Mucosa of descending colon (tissue), 3 donors: ENCODE data around the gene MRPL52. TPM values are rescaled to one million over a fixed set of nuclear protein-coding genes. Genes with fewer than 3 reads are reported as not detected.

ENCODE experiments used
- ATAC-seq: fragments of 200-7000 bp; cut with Tn5 transposase; one replicate; pipeline ENCODE4 v1.9.1; 2020; ENCODE audit warnings: mild to moderate bottlenecking, moderate library complexity
- DNase-seq, 3 donors: peaks; one replicate each; pipeline ENCODE4 v3.0.0-alpha.2; 2020
- H3K36me3 ChIP-seq: fragments of 200-600 bp; one replicate; pipeline ENCODE4 v1.8.0; 2021; ENCODE audit warnings: low read depth, mild to moderate bottlenecking
- H3K4me1 ChIP-seq: fragments of 200-600 bp; one replicate; pipeline ENCODE4 v1.8.0; 2021; ENCODE audit warnings: low read depth, mild to moderate bottlenecking
- H3K4me3 ChIP-seq: fragments of 200-600 bp; one replicate; pipeline ENCODE4 v1.8.0; 2021; ENCODE audit warnings: mild to moderate bottlenecking
- H3K9me3 ChIP-seq: fragments of 200-600 bp; one replicate; pipeline ENCODE4 v1.8.0; 2021; ENCODE audit warnings: mild to moderate bottlenecking
- CTCF ChIP-seq: fragments of 200-600 bp; IDR thresholded peaks from one replicate; pipeline ENCODE4 v1.8.0; 2022; ENCODE audit warnings: antibody characterized with exemption, mild to moderate bottlenecking
- intact Hi-C, 2 donors: fragments of 100-400 bp; cut with DNase I in 1 of 2; cut with micrococcal nuclease in 1 of 2; formaldehyde crosslinking; loops; one replicate each; pipeline versions ENCODE4 v1.11.0 to v1.11.1; 2022; cut with DNase I, micrococcal nuclease
- total RNA-seq, 3 donors: library from RNA; stranded (reverse); fragmentation: NEBNext Ultra II Directional in 2 of 3; extraction: Animal tissue kit (Norgen Biotek cat#: 25700) in 2 of 3; gene quantifications; one replicate each; pipeline versions ENCODE4 v1.2.1 to v1.2.4, GENCODE V29; 2021 to 2023
- donor health status: DM: no; HTN: no; CAD: no; lungs with moderate emphysema.
- donor health status: DM: no; HTN: no; CAD: no.
- donor health status: DM: no; HTN: yes; CAD: no.

MRPL52 gene
- total RNA-seq, 3 donors from 2014 or later, result 59.1 to 79.1 (median 64.5) TPM

- TF ChIP-seq CTCF, result no peak
- H3K4me3 ChIP-seq, result no peak overlapping the region
- ATAC-seq, result no peak
- DNase-seq, result no peak
- H3K9me3 ChIP-seq, result no peaks in the 10 kb centered on the region
- intact Hi-C loops, result no loop called here
- H3K36me3 ChIP-seq, result no peaks in the 10 kb centered on the region
- H3K4me1 ChIP-seq, result no peaks in the 10 kb centered on the region
These were observed 32.4 kb upstream of the MRPL52 start for GRCh38 chr14:22797017-22797917.

GRCh38 chr14:22798528-22798927 is 31.2 kb upstream of the MRPL52 start:
- H3K4me1 ChIP-seq, result no peaks in the 10 kb centered on the region
- intact Hi-C loops, result no loop called here
- TF ChIP-seq CTCF, result no peak
- no peaks in the 10 kb centered on the region for H3K36me3 ChIP-seq
- no peaks in the 10 kb centered on the region for H3K9me3 ChIP-seq
- DNase-seq (no peak), ATAC-seq (peak; percentile 22)
- H3K4me3 ChIP-seq, result no peak overlapping the region

GRCh38 chr14:22800346-22800745 is 29.3 kb upstream of the MRPL52 start:
- H3K9me3 ChIP-seq, result no peaks in the 10 kb centered on the region
- H3K36me3 ChIP-seq, result no peaks in the 10 kb centered on the region
- H3K4me3 ChIP-seq, result no peak overlapping the region
- no peak for TF ChIP-seq CTCF
- intact Hi-C loops, result no loop called here
- no peaks in the 10 kb centered on the region for H3K4me1 ChIP-seq
- DNase-seq (no peak), ATAC-seq (no peak)

GRCh38 chr14:22801716-22802115 is 28.0 kb upstream of the MRPL52 start:
- no peaks in the 10 kb centered on the region for H3K9me3 ChIP-seq
- ATAC-seq, result no peak
- intact Hi-C loops, result no loop called here
- TF ChIP-seq CTCF, result no peak
- H3K4me1 ChIP-seq, result no peaks in the 10 kb centered on the region
- no peak for DNase-seq
- H3K4me3 ChIP-seq, result no peak overlapping the region
- no peaks in the 10 kb centered on the region for H3K36me3 ChIP-seq

- no peak overlapping the region for H3K4me3 ChIP-seq
- no peak for TF ChIP-seq CTCF
- intact Hi-C loops, result no loop called here
- ATAC-seq, result no peak
- H3K9me3 ChIP-seq, result no peaks in the 10 kb centered on the region
- H3K36me3 ChIP-seq, result no peaks in the 10 kb centered on the region
- no peak for DNase-seq
- H3K4me1 ChIP-seq, result no peaks in the 10 kb centered on the region
These were observed 26.6 kb upstream of the MRPL52 start for GRCh38 chr14:22802860-22803686.
